Chondrocyte (in vitro differentiated cells): ENCODE data around the gene GALNT14. TPM values are rescaled to one million over a fixed set of nuclear protein-coding genes. Genes with fewer than 3 reads are reported as not detected.

Experiments used
- DNase-seq: peaks from one replicate; pipeline ENCODE4 v3.0.0; 2021; ENCODE audit warnings: mixed read lengths, low spot score
- H3K27ac Mint-ChIP-seq: one replicate; pipeline ENCODE4 v1.8.0; 2021; ENCODE audit warnings: mild to moderate bottlenecking, moderate library complexity, mixed read lengths; ENCODE audit not compliant: unreplicated experiment
- H3K27me3 Mint-ChIP-seq: 2 replicates; pipeline ENCODE4 v1.8.0; 2021; ENCODE audit warnings: low read depth, mixed read lengths
- H3K36me3 Mint-ChIP-seq: 2 replicates; pipeline ENCODE4 v1.8.0; 2021; ENCODE audit warnings: low read depth, mixed read lengths
- H3K4me1 Mint-ChIP-seq: 2 replicates; pipeline ENCODE4 v1.8.0; 2021; ENCODE audit warnings: low read depth, mild to moderate bottlenecking, mixed read lengths
- H3K4me3 Mint-ChIP-seq: one replicate; pipeline ENCODE4 v1.8.0; 2021; ENCODE audit warnings: mild to moderate bottlenecking, moderate library complexity, mixed read lengths; ENCODE audit not compliant: unreplicated experiment
- H3K9me3 Mint-ChIP-seq: 2 replicates; pipeline ENCODE4 v1.8.0; 2021; ENCODE audit warnings: low read depth, mixed read lengths
- total RNA-seq: library from RNA; stranded (reverse); gene quantifications from 3 replicates; pipeline ENCODE4 v1.2.1, GENCODE V29; 2021
- TF ChIP-seq, protein P1 (sequence below): fragments of 200-600 bp; sonication (generic); IDR thresholded peaks from 2 replicates; pipeline ENCODE4 v1.5.0; 2021; ENCODE audit warnings: antibody characterized with exemption, mild to moderate bottlenecking, moderate library complexity

Gene GALNT14
- total RNA-seq, 1 donor from 2014 or later, result 17.8 TPM

DNA sequence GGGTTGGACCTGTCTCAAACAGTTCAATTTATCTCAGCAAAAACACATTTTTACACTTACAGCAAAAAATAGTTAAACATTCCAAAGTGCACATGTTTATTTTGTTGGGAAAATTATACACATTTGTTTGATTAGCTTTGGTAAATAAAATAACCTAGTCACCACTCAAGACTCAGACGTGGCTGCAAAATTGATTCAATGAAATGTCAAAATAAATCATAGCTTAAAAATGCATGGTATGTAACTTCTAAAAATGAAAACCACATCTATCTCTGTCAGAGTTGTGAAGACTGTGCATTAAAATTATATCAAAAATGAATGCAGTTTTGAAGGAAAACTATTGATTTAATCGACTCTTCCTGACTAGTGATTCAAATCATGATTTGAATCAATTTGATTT is 56.7 kb downstream of the GALNT14 start:
- H3K9me3 Mint-ChIP-seq, result no peaks in the 10 kb centered on the region
- DNase-seq, result no peak
- TF ChIP-seq, protein P1, sequence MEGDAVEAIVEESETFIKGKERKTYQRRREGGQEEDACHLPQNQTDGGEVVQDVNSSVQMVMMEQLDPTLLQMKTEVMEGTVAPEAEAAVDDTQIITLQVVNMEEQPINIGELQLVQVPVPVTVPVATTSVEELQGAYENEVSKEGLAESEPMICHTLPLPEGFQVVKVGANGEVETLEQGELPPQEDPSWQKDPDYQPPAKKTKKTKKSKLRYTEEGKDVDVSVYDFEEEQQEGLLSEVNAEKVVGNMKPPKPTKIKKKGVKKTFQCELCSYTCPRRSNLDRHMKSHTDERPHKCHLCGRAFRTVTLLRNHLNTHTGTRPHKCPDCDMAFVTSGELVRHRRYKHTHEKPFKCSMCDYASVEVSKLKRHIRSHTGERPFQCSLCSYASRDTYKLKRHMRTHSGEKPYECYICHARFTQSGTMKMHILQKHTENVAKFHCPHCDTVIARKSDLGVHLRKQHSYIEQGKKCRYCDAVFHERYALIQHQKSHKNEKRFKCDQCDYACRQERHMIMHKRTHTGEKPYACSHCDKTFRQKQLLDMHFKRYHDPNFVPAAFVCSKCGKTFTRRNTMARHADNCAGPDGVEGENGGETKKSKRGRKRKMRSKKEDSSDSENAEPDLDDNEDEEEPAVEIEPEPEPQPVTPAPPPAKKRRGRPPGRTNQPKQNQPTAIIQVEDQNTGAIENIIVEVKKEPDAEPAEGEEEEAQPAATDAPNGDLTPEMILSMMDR, result no peak
- H3K27ac Mint-ChIP-seq, result no peak overlapping the region
- H3K4me3 Mint-ChIP-seq, result no peak overlapping the region
- H3K4me1 Mint-ChIP-seq, result peaks cover 26% of the 10 kb centered on the region
- H3K36me3 Mint-ChIP-seq, result no peaks in the 10 kb centered on the region
- H3K27me3 Mint-ChIP-seq, result peaks cover 15% of the 10 kb centered on the region

DNA sequence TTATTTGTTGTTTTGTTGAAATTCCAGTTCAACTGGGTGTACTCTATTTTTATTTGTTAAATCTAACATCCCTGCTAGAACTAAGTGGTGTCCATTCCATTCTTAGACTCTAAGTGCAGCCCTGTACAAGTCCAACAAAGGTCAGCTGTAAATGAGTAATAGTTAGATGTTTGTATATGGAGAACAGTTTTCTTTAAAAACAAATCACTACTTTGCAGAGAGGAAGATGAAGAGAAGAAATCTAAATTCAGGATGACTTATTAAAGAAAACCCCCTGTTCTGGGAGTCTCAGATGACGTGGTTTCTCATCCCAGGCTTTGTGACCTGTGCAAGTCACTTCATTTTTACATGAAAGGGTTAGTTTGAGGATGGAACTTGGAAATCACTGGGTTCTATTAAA is 57.9 kb downstream of the GALNT14 start:
- no peak for DNase-seq
- peaks cover 26% of the 10 kb centered on the region for H3K4me1 Mint-ChIP-seq
- H3K4me3 Mint-ChIP-seq, result no peak overlapping the region
- TF ChIP-seq, protein P1, result no peak
- no peak overlapping the region for H3K27ac Mint-ChIP-seq
- H3K36me3 Mint-ChIP-seq, result no peaks in the 10 kb centered on the region
- H3K9me3 Mint-ChIP-seq, result no peaks in the 10 kb centered on the region
- H3K27me3 Mint-ChIP-seq, result peaks cover 13% of the 10 kb centered on the region

DNA sequence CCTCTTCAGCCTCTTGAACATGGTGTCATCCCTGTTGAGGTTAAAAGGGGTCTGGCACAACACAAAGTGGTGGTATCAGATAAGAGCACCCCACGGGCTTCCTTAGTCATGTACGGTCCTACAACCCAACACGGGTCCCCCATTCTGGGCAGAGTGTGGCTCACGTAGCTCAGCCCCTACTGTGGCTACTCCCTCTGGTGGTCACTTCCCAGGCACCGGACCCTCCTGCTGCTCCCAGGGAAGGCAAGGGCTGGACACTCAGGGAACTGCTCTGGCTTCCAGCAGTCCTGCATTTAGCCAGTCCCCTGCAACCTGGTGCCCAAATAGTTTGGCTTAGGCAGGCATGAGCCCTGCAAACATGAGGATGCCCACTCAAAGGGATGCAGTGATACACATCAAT is 58.6 kb downstream of the GALNT14 start:
- TF ChIP-seq, protein P1, result peak; percentile 32
- no peak for DNase-seq
- no peaks in the 10 kb centered on the region for H3K9me3 Mint-ChIP-seq
- no peaks in the 10 kb centered on the region for H3K36me3 Mint-ChIP-seq
- peaks cover 26% of the 10 kb centered on the region for H3K4me1 Mint-ChIP-seq
- no peak overlapping the region for H3K27ac Mint-ChIP-seq
- H3K4me3 Mint-ChIP-seq, result no peak overlapping the region
- H3K27me3 Mint-ChIP-seq, result peaks cover 13% of the 10 kb centered on the region

DNA sequence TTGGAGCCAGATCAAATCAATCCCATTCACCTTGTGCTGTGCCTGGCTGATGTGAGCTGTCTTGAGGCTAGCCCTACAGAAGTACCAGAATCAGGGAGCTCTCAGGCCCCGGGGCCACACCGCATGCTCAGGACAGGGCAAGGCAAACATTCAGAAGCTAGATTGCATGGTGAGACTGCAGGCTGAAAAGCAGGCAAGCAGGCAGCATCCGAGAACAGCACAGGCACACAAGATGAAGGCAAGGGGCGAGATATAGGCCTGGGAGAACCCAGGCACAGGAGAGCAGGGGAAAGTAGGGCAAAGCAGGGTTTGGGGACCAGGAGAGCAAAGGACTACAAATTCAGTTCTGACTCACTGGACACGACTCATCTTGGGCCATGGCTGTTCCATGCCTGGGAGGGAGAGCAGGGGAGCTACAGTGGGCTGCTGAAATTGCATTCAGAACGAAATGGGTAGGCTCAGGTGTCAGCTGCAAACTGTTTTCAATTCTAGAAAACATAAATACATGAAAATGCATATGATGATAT is 59.6 kb downstream of the GALNT14 start:
- peaks cover 2% of the 10 kb centered on the region for H3K9me3 Mint-ChIP-seq
- H3K27me3 Mint-ChIP-seq, result peaks cover 13% of the 10 kb centered on the region
- no peaks in the 10 kb centered on the region for H3K36me3 Mint-ChIP-seq
- no peak overlapping the region for H3K4me3 Mint-ChIP-seq
- no peak overlapping the region for H3K27ac Mint-ChIP-seq
- TF ChIP-seq, protein P1, result no peak
- H3K4me1 Mint-ChIP-seq, result peaks cover 24% of the 10 kb centered on the region
- no peak for DNase-seq

DNA sequence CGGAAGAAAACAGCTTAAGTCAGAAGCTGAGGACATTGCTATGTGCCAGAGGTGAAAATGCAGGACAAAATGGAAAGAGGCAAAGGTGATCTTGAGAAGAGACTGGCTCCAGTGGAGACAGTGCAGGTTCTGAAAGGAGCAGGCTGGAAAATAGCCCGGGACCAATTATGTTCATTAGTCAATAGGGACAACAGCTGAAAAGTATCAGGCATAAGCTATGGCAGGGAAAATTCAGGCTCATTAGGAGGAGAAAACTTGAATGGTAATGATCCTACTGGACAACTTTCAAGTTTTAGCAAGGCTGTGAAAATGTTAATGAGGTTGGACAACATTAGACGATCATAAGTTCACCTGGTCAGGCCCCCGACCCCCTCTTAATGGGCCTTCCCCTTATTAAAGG is 60.2 kb downstream of the GALNT14 start:
- H3K36me3 Mint-ChIP-seq, result no peaks in the 10 kb centered on the region
- peaks cover 2% of the 10 kb centered on the region for H3K9me3 Mint-ChIP-seq
- peaks cover 22% of the 10 kb centered on the region for H3K4me1 Mint-ChIP-seq
- no peak for DNase-seq
- H3K4me3 Mint-ChIP-seq, result no peak overlapping the region
- H3K27ac Mint-ChIP-seq, result no peak overlapping the region
- peaks cover 13% of the 10 kb centered on the region for H3K27me3 Mint-ChIP-seq
- TF ChIP-seq, protein P1, result no peak
